WTC11 (cell line): ENCODE results near the gene AQP2. TPM values are rescaled to one million over a fixed set of nuclear protein-coding genes. Genes with fewer than 3 reads are reported as not detected.
A peak's percentile ranks its signal among the peaks of the same experiment; 100 is the strongest.

Source experiments
- ATAC-seq: fragments of 200-7000 bp; cut with Tn5 transposase; 2 replicates; pipeline ENCODE4 v1.10.0; 2021; ENCODE audit warnings: mild to moderate bottlenecking, moderate library complexity
- CTCF ChIA-PET: fragments of 300-600 bp; sonication (Branson Sonifier 250); formaldehyde crosslinking; loops from one replicate; lab custom pipeline; 2021; ENCODE audit warnings: antibody characterized with exemption; lab: Charles Lee
- POLR2A ChIA-PET: fragments of 350-600 bp; sonication (Branson Sonifier 250); formaldehyde crosslinking; loops from one replicate; lab custom pipeline; 2021; ENCODE audit warnings: antibody characterized with exemption; lab: Charles Lee
- DNase-seq: peaks from one replicate; pipeline ENCODE4 v3.0.0; 2021; ENCODE audit warnings: low spot score
- H3K27ac Mint-ChIP-seq: 2 replicates; pipeline ENCODE4 v1.8.0; 2021; ENCODE audit warnings: mixed read lengths
- H3K27me3 Mint-ChIP-seq: 2 replicates; pipeline ENCODE4 v1.8.0; 2021; ENCODE audit warnings: low read depth, mild to moderate bottlenecking, moderate library complexity, mixed read lengths
- H3K36me3 Mint-ChIP-seq: 2 replicates; pipeline ENCODE4 v1.8.0; 2021; ENCODE audit warnings: mixed read lengths
- H3K4me1 Mint-ChIP-seq: 2 replicates; pipeline ENCODE4 v1.8.0; 2022; ENCODE audit warnings: mixed read lengths
- H3K4me3 Mint-ChIP-seq: 2 replicates; pipeline ENCODE4 v1.8.0; 2021; ENCODE audit warnings: mild to moderate bottlenecking, moderate library complexity, mixed read lengths
- H3K9me3 Mint-ChIP-seq: 2 replicates; pipeline ENCODE4 v1.8.0; 2021; ENCODE audit warnings: mixed read lengths
- ARID4B ChIP-seq: sonication (generic); formaldehyde crosslinking; IDR thresholded peaks from 2 replicates; pipeline ENCODE4 v1.8.0; 2023; ENCODE audit warnings: missing genetic modification reagents, mild to moderate bottlenecking, borderline replicate concordance
- HMGA2 ChIP-seq: fragments of 250-450 bp; sonication (Bioruptor Pico); IDR thresholded peaks from 2 replicates; pipeline ENCODE4 v1.4.0; 2021; ENCODE audit warnings: mild to moderate bottlenecking, moderate library complexity
- IRF1 ChIP-seq: sonication (generic); formaldehyde crosslinking; IDR thresholded peaks from 2 replicates; pipeline ENCODE4 v1.8.0; 2023; ENCODE audit warnings: missing genetic modification reagents
- NFATC4 ChIP-seq: fragments of 250-450 bp; sonication (Bioruptor Pico); IDR thresholded peaks from 2 replicates; pipeline ENCODE4 v1.9.0; 2021; ENCODE audit warnings: mild to moderate bottlenecking
- OVOL2 ChIP-seq: fragments of 250-450 bp; sonication (Bioruptor Pico); IDR thresholded peaks from 2 replicates; pipeline ENCODE4 v1.9.0; 2021; ENCODE audit warnings: mild to moderate bottlenecking, borderline replicate concordance
- ZNF121 ChIP-seq: sonication (generic); formaldehyde crosslinking; IDR thresholded peaks from 2 replicates; pipeline ENCODE4 v1.8.0; 2023; ENCODE audit warnings: missing genetic modification reagents
- ZNF263 ChIP-seq: sonication (generic); formaldehyde crosslinking; IDR thresholded peaks from 2 replicates; pipeline ENCODE4 v1.8.1; 2022; ENCODE audit warnings: low read depth, mild to moderate bottlenecking, moderate library complexity, missing genetic modification reagents
- ZNF396 ChIP-seq: fragments of 250-450 bp; sonication (Bioruptor Pico); IDR thresholded peaks from 2 replicates; pipeline ENCODE4 v1.8.0; 2021; ENCODE audit warnings: mild to moderate bottlenecking, moderate library complexity, borderline replicate concordance
- ZNF671 ChIP-seq: fragments of 250-450 bp; sonication (Bioruptor Pico); IDR thresholded peaks from 2 replicates; pipeline ENCODE4 v1.8.0; 2021; ENCODE audit warnings: mild to moderate bottlenecking
- total RNA-seq: library from RNA; stranded (reverse); gene quantifications from 3 replicates; pipeline ENCODE4 v1.2.3, GENCODE V29; 2021
- TF ChIP-seq, protein P1 (sequence below): sonication (generic); formaldehyde crosslinking; IDR thresholded peaks from 2 replicates; pipeline ENCODE4 v1.8.1; 2023; ENCODE audit warnings: mild to moderate bottlenecking, missing genetic modification reagents, borderline replicate concordance
- TF ChIP-seq, protein P2 (sequence below): fragments of 250-450 bp; sonication (Bioruptor Pico); IDR thresholded peaks from 2 replicates; pipeline ENCODE4 v1.9.0; 2021; ENCODE audit warnings: mild to moderate bottlenecking

Gene AQP2
- total RNA-seq, 1 experiment from 2014 or later, result not detected

- no peak for DNase-seq
- Mint-ChIP-seq H3K4me3 (no peak overlapping the region), H3K27me3 (peaks cover 17% of the 10 kb centered on the region), H3K27ac (peak overlapping the region; percentile 42; the same call in 1 of the 2 replicates), H3K36me3 (no peaks in the 10 kb centered on the region), H3K4me1 (peaks cover 35% of the 10 kb centered on the region), H3K9me3 (no peaks in the 10 kb centered on the region)
- peak; percentile 33 for ATAC-seq
- no peak for TF ChIP-seq NFATC4 (CRISPR knock-in tag)
- TF ChIP-seq ZNF121 (CRISPR knock-in tag), result peak; percentile 71
- ChIA-PET CTCF (interaction anchor here (1.3 to 2.2 kb wide), 6 partner anchors 10 to 57 kb away, joined by 3 to 28 read pairs (median 6); no protein-coding TSS in a partner anchor), POLR2A (interaction anchor here (0.7 kb wide), 1 partner anchor 44 kb away, joined by 4 read pairs; no protein-coding TSS in a partner anchor)
These were observed 40.0 kb upstream of the AQP2 start for GRCh38 chr12:49910331-49911212.

- no peak overlapping the region for H3K4me3 Mint-ChIP-seq
- ChIA-PET CTCF (interaction anchor here (1.6 to 2.2 kb wide), 3 partner anchors 32 to 34 kb away, joined by 6 to 28 read pairs (median 6); no protein-coding TSS in a partner anchor), POLR2A (no interaction called here)
- no peak for ATAC-seq
- peaks cover 11% of the 10 kb centered on the region for H3K27me3 Mint-ChIP-seq
- DNase-seq, result no peak
- no peaks in the 10 kb centered on the region for H3K9me3 Mint-ChIP-seq
- no peak overlapping the region for H3K27ac Mint-ChIP-seq
- TF ChIP-seq ZNF263 (CRISPR knock-in tag) (no peak), ZNF671 (CRISPR knock-in tag) (no peak), IRF1 (CRISPR knock-in tag) (no peak), ARID4B (CRISPR knock-in tag) (no peak), OVOL2 (CRISPR knock-in tag) (no peak), HMGA2 (CRISPR knock-in tag) (no peak), ZNF396 (CRISPR knock-in tag) (no peak)
- TF ChIP-seq, protein P1, sequence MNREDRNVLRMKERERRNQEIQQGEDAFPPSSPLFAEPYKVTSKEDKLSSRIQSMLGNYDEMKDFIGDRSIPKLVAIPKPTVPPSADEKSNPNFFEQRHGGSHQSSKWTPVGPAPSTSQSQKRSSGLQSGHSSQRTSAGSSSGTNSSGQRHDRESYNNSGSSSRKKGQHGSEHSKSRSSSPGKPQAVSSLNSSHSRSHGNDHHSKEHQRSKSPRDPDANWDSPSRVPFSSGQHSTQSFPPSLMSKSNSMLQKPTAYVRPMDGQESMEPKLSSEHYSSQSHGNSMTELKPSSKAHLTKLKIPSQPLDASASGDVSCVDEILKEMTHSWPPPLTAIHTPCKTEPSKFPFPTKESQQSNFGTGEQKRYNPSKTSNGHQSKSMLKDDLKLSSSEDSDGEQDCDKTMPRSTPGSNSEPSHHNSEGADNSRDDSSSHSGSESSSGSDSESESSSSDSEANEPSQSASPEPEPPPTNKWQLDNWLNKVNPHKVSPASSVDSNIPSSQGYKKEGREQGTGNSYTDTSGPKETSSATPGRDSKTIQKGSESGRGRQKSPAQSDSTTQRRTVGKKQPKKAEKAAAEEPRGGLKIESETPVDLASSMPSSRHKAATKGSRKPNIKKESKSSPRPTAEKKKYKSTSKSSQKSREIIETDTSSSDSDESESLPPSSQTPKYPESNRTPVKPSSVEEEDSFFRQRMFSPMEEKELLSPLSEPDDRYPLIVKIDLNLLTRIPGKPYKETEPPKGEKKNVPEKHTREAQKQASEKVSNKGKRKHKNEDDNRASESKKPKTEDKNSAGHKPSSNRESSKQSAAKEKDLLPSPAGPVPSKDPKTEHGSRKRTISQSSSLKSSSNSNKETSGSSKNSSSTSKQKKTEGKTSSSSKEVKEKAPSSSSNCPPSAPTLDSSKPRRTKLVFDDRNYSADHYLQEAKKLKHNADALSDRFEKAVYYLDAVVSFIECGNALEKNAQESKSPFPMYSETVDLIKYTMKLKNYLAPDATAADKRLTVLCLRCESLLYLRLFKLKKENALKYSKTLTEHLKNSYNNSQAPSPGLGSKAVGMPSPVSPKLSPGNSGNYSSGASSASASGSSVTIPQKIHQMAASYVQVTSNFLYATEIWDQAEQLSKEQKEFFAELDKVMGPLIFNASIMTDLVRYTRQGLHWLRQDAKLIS (CRISPR knock-in tag), result no peak
- TF ChIP-seq, protein P2, sequence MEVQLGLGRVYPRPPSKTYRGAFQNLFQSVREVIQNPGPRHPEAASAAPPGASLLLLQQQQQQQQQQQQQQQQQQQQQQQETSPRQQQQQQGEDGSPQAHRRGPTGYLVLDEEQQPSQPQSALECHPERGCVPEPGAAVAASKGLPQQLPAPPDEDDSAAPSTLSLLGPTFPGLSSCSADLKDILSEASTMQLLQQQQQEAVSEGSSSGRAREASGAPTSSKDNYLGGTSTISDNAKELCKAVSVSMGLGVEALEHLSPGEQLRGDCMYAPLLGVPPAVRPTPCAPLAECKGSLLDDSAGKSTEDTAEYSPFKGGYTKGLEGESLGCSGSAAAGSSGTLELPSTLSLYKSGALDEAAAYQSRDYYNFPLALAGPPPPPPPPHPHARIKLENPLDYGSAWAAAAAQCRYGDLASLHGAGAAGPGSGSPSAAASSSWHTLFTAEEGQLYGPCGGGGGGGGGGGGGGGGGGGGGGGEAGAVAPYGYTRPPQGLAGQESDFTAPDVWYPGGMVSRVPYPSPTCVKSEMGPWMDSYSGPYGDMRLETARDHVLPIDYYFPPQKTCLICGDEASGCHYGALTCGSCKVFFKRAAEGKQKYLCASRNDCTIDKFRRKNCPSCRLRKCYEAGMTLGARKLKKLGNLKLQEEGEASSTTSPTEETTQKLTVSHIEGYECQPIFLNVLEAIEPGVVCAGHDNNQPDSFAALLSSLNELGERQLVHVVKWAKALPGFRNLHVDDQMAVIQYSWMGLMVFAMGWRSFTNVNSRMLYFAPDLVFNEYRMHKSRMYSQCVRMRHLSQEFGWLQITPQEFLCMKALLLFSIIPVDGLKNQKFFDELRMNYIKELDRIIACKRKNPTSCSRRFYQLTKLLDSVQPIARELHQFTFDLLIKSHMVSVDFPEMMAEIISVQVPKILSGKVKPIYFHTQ (CRISPR knock-in tag), result no peak
- peaks cover 35% of the 10 kb centered on the region for H3K4me1 Mint-ChIP-seq
- H3K36me3 Mint-ChIP-seq, result no peaks in the 10 kb centered on the region
These were observed 39.3 kb upstream of the AQP2 start for GRCh38 chr12:49911213-49911605.
